ENCODE results near the gene TMEM167B. TPM values are rescaled to one million over a fixed set of nuclear protein-coding genes. Genes with fewer than 3 reads are reported as not detected.

TMEM167B gene
- total RNA-seq: 10 to 100 TPM; 26.9 to 35.0 (median 30.6) TPM

DNA sequence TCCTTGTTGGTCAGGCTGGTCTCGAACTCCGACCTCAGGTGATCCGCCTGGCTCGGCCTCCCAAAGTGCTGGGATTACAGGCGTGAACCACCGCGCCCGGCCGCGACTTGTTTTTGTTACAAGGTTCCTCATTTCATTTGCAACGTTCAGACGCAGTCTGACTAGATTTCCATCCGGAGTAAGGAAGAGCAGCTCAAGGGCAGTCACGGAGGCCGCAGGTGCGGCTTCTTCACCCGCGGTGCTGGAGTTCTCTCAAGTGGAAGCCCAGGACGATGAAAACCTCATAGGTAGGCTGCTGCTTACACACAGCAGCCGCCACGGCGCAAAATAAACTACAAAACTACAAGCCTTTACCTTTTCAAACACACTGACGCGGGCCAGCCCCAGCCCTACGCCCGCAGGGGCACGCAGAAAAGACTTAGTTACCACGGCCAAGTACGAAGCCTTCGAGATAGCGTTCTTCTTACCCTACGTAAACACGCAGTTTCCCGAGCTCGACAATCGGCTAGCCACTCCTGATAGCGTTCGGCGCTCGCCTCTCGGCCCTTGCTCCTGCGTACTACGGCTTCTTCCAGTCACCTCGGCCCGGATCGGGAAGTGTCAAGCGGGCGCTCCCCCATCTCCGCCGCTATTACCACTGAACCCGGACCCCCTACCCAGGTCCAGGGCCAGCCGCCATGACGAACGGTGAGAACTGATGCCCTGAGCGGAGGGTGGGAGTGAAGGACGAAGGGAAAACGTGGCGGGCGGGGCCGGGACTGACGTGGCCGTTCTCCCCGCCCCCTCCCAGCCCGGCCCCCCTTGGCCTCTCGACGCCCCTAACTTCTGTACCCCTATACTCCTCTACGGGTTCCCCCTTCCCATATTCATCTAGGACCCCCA, at the start of gene TMEM167B:
Gene TMEM167B (plus strand): TSS at position 569 of the 882 bp plus-strand sequence. CDS start 109 bp downstream, at position 678.
- TF ChIP-seq, protein P1, sequence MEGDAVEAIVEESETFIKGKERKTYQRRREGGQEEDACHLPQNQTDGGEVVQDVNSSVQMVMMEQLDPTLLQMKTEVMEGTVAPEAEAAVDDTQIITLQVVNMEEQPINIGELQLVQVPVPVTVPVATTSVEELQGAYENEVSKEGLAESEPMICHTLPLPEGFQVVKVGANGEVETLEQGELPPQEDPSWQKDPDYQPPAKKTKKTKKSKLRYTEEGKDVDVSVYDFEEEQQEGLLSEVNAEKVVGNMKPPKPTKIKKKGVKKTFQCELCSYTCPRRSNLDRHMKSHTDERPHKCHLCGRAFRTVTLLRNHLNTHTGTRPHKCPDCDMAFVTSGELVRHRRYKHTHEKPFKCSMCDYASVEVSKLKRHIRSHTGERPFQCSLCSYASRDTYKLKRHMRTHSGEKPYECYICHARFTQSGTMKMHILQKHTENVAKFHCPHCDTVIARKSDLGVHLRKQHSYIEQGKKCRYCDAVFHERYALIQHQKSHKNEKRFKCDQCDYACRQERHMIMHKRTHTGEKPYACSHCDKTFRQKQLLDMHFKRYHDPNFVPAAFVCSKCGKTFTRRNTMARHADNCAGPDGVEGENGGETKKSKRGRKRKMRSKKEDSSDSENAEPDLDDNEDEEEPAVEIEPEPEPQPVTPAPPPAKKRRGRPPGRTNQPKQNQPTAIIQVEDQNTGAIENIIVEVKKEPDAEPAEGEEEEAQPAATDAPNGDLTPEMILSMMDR (IDR thresholded peaks at IDR 0.05; ENCODE audit: low read depth): no peak

DNA sequence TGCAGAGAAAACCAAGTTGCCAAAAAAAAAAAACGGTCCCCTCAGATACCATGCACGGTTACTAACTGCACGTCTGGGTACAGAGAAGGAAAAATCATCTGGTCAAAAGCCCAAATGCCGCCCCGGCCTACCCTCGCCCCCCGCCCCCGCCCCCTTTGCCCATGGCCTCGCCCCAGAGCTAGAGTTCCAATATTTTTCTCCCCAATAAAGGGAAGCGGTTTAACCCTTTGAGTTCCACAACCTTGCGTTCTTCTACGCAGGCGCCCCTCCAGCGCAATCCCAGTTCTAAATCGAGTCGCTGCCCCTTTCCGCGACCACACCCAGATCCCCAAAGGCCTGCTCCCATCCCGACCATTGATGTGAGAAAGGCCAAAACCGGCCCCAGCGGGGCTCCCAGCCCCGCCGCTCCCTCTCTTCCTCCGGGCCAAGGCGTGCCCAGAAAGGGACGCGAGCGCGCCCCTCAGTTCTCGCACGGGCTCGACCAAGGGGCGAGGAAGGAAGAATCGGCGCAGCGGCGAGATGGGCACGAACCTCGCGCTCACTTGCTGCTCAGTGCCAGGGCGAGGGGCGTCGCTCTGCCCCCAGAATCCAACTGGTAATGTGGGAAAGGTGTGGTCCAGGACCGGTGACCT, 49.5 kb upstream of the TMEM167B start:
- TF ChIP-seq, protein P1 (IDR thresholded peaks at IDR 0.05; ENCODE audit: low read depth): no peak

DNA sequence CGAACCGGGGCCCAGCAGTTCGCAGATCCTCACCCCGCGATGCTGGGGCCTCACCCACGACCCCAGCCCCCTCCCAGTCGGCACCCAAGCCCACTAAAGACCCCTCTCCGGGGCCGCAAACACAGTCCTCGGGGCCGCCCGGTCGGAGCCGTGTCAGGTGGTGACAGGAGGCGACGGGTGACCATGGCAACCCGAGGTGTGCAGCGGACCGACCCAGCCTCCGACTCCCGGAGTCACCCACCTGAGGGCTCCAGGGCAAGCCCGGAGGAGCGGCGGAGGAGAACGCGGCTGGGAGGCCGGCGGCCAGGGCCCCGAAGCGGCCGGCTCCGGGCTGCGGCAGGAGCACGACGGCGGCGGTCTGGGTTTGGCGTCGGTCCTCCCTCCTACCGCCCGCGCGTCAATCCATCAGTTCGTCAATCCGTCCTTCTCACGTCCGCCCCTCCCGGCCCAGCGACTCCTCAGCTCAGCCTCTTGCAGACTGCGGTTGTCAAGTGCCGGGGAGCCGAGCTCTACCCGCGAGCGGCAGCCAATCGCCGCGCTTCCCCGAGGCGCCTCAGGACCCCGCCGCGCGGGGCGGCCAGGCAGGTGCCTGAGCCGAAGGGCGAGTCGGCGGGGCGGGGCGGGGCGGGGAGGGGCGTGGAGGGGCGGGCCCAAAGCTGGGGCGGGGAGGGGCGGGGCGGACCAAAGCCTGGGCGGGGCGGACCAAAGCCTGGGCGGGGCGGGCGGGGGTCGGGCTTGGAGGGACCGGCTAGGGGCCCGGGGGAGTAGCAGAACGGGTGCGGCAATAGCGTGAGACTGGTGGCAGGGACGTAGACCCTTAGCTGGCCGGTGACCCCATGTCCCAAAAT, 48.7 kb upstream of the TMEM167B start, which contains the start of gene WDR47:
Gene WDR47 (minus strand): TSS at position 482 of the 848 bp plus-strand sequence. CDS start 18,590 bp downstream, outside the sequence.
- TF ChIP-seq, protein P1 (IDR thresholded peaks at IDR 0.05; ENCODE audit: low read depth): no peak

DNA sequence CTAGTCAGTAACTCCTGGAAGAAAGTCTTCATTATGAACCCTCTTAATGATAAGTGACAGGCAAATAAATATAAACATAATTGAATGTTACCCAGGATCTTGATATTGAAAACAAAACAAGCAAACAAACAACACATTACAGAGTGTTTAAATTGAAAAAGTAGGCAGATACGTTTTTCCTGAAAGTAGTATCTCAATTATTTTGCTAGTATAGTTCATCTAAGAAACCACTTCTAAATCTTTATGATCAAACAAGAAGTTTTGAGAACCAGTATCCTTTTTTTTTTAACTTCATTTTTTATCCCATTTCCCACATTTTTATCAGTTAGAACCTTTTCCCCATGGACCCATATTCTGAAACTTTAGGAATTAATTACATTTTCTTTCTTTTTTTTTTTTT, 45.0 kb upstream of the TMEM167B start:
- TF ChIP-seq, protein P1 (IDR thresholded peaks at IDR 0.05; ENCODE audit: low read depth): no peak

DNA sequence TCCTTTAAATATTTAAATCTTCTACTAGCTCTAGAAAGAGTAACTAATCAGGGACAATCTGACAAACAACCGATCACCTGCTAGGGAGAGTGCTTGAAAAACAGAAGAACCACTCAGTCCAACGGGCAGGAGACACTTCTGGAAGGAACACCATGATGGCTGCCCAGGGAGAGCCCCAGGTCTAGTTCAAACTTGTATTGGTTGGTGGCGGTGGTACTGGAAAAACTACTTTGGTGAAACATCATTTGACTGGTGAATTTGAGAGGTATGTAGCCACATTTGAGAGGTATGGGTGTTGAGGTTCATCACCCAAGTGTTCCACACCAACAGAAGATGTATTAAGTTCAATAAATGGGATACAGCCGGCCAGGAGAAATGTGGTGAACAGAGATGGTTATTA, 43.9 kb upstream of the TMEM167B start:
- TF ChIP-seq, protein P1 (IDR thresholded peaks at IDR 0.05; ENCODE audit: low read depth): no peak

DNA sequence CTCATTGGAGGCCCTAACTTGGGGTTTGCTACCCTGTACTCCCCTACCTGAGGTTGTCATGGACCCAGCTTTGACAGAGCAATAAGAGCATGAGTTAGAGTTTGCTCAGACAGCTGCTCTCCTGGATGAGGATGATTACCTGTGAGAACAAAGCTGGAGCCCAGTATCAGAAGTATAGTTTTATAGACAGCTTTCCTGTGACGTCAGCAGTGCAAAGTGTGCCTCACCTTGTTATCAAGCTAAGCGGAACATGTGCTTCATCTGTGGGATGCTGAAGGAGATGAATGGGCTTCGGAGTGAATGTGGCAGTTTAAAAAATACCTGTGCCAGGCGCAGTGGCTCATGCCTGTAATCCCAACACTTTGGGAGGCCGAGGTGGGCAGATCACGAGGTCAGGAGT, 43.2 kb upstream of the TMEM167B start:
- TF ChIP-seq, protein P1 (IDR thresholded peaks at IDR 0.05; ENCODE audit: low read depth): no peak
